C4-2B (cell line): Measurements from ENCODE around the gene YIF1B.

Experiments used
- ZFX ChIP-seq: fragments of 450-650 bp; IDR thresholded peaks from 2 replicates; pipeline ENCODE4 v1.6.1; 2017
- TF ChIP-seq, protein P1 (sequence below): fragments of 450-650 bp; conservative IDR thresholded peaks from 2 replicates; pipeline ENCODE4 v1.5.1; 2017; ENCODE audit warnings: mild to moderate bottlenecking

DNA sequence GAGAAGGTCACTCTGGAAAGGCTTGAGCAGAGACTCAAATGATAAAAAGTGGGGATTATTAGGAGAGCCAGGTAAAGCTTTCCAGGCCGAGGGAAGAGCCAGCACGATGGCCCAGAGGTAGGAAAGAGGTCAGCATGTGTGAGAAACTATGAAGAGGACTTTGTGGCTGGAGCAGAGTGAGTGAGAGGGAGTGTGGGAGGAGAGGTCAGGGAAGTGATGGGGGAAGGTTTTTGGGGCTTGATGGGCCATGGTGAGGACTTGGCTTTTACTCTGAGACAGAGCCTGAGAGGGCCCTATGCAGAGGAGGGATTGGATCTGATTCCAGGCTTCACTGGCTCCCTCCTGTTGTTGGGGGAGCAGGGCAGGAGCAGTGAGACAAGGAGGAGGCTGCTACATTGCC, 25.2 kb upstream of the YIF1B start:
- TF ChIP-seq, protein P1, sequence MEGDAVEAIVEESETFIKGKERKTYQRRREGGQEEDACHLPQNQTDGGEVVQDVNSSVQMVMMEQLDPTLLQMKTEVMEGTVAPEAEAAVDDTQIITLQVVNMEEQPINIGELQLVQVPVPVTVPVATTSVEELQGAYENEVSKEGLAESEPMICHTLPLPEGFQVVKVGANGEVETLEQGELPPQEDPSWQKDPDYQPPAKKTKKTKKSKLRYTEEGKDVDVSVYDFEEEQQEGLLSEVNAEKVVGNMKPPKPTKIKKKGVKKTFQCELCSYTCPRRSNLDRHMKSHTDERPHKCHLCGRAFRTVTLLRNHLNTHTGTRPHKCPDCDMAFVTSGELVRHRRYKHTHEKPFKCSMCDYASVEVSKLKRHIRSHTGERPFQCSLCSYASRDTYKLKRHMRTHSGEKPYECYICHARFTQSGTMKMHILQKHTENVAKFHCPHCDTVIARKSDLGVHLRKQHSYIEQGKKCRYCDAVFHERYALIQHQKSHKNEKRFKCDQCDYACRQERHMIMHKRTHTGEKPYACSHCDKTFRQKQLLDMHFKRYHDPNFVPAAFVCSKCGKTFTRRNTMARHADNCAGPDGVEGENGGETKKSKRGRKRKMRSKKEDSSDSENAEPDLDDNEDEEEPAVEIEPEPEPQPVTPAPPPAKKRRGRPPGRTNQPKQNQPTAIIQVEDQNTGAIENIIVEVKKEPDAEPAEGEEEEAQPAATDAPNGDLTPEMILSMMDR, result no peak
- TF ChIP-seq ZFX, result no peak
